MM.1S (cell line): ENCODE results near the gene ARHGEF33.

ENCODE experiments used
- EZH2 ChIP-seq: fragments of 300-600 bp; sonication (generic); optimal IDR thresholded peaks from 2 replicates; pipeline ENCODE3; 2017; ENCODE audit warnings: low read depth, mild to moderate bottlenecking, antibody characterized with exemption, low read length, mixed read lengths
- EZH2phosphoT487 ChIP-seq: fragments of 300-600 bp; sonication (generic); IDR thresholded peaks from 2 replicates; pipeline ENCODE4 v1.6.1; 2018; ENCODE audit warnings: antibody characterized with exemption, low read length
- TF ChIP-seq, protein P1 (sequence below): fragments of 300-600 bp; sonication (generic); IDR thresholded peaks from 2 replicates; pipeline ENCODE4 v1.5.1; 2016; ENCODE audit warnings: antibody characterized with exemption, low read length, mixed read lengths

- TF ChIP-seq, protein P1, sequence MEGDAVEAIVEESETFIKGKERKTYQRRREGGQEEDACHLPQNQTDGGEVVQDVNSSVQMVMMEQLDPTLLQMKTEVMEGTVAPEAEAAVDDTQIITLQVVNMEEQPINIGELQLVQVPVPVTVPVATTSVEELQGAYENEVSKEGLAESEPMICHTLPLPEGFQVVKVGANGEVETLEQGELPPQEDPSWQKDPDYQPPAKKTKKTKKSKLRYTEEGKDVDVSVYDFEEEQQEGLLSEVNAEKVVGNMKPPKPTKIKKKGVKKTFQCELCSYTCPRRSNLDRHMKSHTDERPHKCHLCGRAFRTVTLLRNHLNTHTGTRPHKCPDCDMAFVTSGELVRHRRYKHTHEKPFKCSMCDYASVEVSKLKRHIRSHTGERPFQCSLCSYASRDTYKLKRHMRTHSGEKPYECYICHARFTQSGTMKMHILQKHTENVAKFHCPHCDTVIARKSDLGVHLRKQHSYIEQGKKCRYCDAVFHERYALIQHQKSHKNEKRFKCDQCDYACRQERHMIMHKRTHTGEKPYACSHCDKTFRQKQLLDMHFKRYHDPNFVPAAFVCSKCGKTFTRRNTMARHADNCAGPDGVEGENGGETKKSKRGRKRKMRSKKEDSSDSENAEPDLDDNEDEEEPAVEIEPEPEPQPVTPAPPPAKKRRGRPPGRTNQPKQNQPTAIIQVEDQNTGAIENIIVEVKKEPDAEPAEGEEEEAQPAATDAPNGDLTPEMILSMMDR, result no peak
- no peak for TF ChIP-seq EZH2
- no peak for TF ChIP-seq EZH2phosphoT487
Measured at GRCh38 chr2:39018638-39019037, 129.0 kb downstream of the ARHGEF33 start.
